ENCODE measurements around the gene NRDC.
"Not testable (repeated sequence)": the region's sequence is repeated elsewhere in the genome, so short reads cannot be mapped to it uniquely, and the experiment has no call there.

DNA sequence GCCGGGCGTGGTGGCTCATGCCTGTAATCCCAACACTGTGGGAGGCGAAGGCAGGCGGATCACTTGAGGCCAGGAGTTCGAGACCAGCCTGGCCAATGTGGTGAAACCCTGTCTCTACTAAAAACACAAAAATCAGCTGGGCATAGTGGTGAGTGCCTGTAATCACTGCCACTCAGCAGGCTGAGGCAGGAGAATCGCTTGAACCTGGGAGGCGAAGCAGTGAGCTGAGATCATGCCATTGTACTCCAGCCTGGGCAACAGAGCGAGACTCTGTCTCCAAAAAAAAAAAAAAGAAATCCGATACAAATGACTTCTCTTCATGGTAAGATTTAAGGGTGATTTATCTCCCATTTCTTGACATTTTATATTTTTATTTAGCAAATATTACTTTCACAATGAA is 59.5 kb downstream of the NRDC start:
- not testable (repeated sequence) for TF ChIP-seq POLR2A, CTCF (IDR thresholded peaks at IDR 0.05)
